NCI-H128 (cell line): ENCODE results near the gene ABHD12B.

Experiments used
- DNase-seq: peaks from one replicate; lab custom pipeline; 2025; ENCODE audit not compliant: unreplicated experiment; lab: John Stamatoyannopoulos, UW

The ABHD12B gene

DNA sequence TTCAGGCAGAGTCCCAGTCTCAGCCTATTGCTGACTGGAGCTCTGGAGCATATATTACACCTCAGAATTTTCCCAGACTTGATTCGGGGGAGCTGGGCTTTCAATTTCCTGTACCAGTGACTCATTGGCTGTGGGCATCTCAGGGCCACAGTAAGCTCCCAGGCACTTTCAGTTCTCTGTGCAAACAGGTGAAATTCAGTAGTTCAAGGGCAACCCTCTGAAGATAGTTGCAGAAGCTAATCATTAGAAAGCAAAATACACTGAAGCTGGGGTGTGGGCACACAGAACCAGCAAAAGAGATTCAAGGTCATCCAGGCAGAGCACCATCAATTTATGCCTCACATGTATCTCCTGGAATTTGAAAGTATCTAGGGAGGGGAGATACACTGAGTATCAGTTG is 32.8 kb upstream of the ABHD12B start:
- no peak for DNase-seq

DNA sequence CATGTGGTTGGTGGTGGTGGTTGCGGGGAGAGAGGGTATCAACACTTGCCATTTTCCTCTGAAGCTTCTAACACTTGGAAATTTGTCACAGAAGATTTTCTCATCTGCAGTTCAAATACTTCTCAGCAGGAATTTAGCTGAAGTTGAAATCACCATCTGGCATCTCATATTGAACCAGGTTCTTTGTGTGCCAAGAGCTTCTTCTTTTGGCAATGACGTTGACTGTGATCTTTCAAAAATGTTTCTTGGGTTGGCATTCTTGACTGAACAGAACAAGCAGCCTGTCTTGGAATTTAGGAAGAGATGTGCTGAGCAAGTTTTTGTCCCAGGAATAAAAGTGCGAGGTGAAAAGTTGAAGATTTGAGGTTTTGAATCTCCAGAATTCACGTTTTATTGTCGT is 32.2 kb upstream of the ABHD12B start:
- DNase-seq, result no peak

DNA sequence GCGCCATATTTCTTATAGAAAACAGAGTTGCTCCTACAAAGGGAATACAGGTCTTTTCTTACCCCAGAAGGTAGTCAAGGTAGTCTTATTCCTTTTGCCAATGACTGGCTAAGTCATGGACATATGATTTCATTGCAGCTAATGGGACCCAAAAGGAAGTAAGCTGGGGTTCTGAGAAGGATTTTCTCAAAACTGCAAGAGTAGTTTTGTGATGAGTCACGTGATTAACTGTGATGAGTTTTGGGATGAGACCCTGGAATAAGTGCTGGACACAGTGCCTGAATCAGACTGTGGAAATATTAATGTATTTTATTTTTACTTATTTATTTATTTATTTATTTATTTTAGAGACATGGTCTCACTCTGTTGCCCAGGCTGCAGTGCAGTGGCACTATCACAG is 27.5 kb upstream of the ABHD12B start:
- no peak for DNase-seq

DNA sequence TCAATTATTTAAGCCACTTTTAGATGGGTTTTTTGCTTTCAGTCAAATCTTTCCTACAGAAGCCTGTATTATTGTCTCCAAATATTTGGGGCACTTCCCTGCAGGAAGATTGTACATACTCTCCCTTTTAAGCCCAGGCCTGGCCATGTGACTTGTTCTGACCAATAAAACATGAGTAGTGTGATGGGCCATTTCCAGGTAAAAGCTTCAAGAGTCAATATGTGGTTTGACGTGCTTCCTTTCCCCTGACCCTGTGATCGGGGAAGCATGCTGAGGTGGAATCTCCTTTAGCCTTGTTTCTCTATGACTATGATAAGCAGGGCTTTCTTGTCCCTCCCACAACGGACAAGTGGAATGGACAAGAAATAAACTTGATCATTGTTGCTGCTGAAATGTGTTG is 26.7 kb upstream of the ABHD12B start:
- no peak for DNase-seq

DNA sequence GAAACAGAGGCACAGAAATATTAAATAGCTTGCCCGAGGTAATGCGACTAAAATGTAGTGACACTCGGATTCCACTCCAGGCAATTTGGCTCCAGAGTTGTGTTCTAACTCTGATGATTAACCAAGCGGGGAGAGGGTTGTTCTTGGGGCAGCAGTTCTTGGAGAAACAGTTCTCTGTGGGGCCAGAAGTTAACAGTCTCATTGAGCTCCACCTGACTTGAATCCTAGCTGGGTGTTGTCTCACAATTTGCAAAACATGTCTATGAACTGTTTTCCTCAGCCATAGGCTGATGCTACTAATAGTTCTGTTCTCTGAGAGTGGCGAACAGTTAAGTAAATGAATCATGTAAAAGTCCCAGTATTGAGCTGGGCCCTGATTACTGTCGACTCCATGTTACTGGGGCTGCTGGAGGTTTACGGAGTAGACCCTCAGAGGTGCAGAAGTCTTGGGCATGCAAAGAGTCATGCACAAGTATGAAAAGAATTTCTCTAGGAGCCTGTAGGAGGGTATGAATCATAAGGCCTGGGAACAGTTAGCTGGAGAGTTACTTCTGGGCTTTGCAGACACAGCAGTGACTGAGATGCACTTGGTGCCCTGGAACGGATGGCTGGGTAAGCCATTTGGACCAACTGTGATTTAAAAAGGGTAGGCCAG is 25.5 kb upstream of the ABHD12B start:
- DNase-seq, result no peak

DNA sequence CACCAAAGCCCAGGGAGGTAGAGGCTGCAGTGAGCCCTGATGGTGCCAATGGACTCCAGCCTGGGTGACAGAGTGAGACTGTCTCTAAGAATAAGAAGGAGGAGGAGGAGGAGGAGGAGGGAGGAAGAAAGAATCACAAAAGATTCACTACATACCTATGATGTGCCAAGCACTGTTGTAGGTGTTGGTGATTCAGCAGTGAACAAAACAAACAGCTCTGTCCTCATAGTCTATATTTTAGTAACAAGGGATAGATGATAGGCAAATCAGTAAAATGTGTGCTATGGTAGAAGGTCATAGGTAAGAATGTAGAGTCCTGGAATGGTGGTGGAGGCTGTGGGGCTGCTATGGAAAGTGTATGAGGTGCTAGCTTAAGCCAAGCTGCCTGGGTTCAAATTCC is 18.0 kb upstream of the ABHD12B start:
- DNase-seq, result no peak

DNA sequence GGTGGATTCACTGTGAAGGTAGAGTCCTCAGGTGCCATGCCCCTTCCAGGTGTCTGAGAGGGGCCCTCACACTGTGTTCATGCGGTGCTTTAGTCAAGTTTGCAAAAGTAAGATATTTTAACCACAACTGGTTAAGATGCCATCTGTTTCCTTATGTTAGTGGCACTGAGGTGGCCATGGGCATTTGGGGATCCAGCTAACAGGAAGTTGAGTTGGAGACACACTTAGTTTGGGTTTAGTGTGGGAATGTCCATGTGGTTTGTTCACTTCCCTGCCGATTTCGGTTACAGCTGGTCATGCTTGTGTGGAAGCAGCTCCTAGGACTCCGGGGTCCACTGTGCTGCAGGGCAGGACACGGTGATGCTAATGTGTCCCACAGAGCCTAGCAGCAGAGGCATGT is 17.3 kb upstream of the ABHD12B start:
- no peak for DNase-seq

DNA sequence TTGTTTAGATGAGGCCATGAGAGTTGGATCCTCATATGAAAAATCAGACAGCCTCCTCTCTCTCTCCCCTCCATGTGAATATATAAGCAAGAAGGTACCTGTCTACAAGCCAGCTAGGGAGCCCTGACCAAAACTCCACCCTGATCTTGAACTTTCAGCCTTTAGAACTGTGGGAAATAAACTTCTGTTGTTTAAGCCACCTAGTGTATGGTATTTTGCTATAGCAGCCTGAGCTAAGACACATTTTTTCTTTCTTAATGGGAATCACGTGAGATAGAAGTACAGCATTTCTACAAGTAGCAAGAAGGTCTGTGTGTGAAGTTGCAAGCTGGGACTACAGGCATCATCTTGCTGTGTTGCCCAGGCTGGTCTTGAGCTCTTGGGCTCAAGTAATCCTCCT is 16.3 kb upstream of the ABHD12B start:
- DNase-seq, result no peak

DNA sequence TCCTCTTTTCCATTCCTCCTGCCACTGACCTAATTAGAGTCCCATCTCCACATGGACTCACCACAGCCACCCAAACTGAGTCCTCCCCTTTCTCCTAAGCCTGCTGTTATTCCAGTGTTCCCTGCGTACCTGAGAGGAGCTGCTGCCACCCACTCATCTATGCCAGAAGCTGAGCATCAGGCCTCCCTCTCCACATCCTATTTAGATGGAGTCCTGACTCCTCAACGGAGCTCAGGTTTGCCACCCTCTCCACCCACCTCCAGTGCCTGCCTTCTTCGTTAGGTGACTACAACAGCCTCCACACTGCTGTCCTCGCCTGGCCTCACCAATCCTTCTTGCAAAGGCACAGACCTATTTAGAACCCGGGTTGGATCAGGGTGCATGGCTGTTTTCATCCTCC is 15.2 kb upstream of the ABHD12B start:
- DNase-seq, result no peak

DNA sequence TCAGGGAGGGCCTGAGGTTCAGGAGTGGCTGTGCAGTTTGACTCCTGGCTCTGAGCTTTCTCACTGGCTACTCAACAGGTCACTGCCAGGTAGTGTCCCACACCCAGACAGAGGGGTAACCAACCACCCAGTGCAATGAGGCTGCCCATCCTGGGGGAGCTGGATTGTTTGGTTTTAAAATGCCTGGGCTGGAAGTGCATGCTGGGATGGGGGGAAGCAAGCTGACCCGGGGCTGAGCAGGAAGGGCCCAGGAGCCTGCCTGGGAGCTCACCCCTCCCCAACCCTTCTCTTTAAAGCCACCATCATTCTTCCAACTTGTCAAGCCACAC is 12.6 kb upstream of the ABHD12B start:
- DNase-seq, result no peak

DNA sequence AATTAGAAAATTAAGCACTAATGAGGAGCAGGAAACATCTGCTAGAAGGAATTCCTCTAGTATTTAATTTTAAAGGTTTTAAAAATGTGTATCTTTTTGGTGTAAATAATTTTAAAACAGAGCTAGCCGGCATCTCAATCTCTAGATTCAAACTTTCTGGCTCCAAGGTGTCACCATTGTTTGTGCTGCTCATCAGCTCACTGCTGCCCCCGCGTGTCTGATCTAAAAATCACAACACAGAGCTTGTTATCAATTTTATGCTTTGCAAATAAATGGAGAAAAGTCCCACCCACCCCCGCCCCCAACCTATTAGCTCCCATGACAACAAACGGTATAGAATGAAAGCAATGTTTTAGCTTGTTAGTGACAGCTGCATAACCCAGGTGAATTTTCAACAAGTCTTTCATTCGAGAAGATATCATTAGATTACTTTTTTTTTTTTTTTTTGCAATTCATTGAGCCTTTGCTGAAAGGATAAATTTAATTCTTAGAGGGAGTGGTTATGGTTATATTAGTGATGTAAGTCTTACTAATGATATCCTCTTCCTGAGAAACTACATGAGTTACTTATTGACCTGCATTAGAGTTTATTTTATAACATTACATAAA is 11.3 kb upstream of the ABHD12B start:
- DNase-seq, result peak; percentile 78

DNA sequence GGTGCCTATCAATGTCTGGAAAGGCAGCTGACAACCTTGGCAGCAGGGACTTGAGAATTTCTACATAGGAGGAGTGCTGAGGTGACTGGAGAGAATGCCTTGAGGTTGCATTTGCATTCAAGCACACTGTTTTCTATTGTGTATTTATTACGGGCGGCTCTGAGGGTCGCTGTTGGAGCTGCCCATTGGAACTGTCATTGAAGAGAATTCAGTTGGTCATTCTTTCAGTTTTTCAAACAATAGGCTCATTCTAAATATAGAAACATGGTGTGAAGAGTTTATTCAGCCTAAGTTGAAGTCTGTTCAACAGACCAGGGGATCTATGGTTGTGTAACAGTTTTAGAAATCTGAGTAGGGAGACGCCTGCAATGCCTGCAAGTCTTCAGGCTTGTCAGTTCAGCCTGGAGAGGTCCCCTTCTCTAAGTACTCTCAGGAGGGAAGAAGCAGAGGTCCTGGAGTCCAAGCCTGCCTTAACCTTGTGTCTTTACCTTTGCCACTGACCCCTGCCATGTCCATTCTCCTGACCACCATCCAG is 9.8 kb upstream of the ABHD12B start:
- no peak for DNase-seq

DNA sequence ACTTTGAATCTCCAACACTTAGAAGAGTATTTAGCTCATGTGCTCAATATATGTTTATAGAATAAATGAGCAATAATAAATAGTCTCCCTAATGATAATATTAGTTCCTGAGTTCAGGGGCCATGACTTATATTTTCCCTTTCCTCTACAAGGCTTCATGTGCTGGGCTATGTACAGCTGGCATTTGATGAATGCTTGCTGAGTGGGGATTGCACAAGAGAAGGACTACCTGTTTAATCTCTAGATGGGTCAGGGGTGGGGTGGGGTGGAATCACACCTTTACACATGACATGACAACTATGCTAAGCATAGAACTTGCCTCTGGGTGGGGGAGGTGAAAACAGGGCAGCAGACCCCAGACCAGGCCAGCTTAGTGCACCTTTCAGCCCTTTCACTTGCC is 7.6 kb upstream of the ABHD12B start:
- no peak for DNase-seq

DNA sequence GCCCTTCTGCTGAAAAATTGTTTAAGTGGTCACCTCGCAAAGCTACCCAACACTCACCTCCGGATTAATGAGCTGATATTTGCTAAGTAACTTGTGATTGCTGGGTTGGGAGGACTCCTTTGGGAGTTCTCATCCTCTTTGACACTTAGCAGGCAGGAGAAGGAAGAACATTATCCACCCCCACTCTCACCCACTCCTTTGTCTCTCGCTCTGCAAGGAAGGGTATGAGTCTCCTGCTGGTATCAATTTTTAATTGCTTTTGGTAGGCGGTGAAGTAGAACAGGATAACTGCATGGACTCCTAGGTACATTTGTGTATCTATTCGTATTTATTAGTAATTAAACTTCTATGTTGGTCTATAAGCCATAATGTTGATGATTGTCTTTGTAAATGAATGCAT is 6.9 kb upstream of the ABHD12B start:
- DNase-seq, result no peak

DNA sequence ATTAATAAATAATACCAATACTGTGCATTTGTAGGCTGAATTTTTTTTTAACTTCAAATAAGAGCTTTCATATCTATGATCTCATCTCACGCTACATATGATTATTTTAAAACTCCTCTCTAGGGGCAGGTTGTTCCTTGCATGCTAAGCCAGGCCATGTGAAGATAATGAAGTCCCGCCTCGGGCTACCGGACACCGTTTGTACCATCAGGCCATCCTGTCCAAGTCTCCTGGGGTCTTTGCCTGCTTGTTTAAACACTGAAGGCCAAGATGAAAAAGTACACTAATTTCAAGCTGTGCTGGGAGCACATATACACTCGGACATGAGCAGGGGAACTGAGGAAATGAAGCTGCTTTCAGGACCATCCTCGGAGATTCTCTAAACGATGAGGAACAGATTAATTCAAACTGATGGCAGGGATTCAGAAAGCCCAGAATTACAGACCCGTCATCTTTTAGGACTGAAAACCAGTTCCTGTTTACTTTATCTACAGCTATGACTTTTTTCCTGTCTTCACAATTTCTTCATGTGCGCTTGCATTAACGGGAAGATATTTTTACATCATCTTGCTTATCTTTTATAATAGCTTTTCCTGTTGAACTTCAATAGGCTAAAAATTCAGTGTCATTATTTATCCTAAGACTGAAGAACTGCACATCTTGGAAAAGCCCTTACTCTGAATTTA is 6.3 kb upstream of the ABHD12B start:
- DNase-seq, result no peak

DNA sequence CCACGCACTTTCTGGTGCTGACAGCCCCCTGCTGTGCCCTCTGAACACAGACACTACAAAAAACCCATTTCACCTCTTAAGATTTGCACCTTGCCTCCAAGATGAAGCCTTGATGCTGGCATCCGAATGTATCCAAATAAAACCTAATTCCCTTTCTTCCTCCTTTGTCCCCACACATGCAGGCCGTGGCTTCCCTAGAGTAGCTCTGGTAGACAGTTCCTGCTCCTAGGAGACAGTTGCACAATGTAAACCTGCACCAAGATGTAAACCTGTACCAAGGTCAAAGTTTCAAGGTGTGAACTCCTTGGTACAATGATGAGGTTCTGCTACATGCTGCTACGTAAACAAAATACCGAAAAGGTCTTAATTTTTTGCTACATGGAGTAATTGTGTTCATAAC is 625 bp upstream of the ABHD12B start:
- no peak for DNase-seq

DNA sequence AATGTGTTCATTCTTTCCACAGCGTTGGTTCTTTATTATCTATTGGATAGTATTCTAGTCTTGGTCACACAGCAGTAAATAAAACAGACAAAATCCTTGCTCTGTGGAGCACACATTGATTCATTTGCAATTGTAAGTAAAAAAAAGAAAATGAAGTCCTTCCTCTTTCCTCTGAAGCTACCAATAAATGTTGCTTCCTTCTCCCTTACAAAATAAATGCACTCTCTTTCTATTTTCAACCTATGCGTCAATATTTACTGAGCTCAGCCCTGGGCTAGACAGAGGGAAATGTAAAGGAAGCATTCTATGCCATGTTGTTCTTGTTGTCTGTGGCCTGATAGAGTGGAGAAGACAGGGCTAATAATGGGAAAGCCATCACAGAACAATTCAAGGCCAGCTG is 2.9 kb downstream of the ABHD12B start:
- no peak for DNase-seq

DNA sequence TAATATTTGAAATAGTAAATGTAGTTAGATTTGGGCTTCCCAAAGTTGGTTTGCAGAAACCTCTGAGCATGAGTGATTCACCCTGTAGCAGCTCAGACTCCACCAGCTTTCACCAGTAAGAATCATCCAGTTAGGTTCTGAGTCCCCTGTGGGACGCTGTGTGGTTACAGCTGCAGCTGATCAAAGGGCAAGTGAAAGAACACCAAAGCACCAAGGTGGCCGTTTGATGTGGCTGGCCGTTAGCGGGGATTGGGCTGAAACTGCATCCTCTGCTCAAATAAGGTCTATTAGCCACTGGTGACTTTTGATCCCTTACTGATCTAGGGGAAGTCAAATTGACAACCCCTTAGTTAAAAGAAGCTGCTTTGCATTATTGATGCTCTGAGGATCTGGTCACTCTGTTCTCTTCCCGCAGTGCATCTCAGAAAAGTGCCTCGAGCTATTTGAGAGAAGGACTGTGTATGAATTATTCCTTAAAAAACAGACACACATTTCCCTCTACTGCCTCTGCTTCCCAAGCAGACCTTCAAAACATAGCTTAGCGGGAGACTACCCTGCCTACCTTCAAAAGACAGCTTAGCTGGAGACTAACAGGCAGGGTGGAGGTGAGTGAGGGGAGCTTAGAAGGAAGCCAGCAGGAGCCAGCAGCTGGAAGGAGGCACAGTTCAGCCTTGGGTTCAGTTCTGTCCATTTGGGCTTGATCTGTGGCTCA is 3.7 kb downstream of the ABHD12B start:
- DNase-seq, result no peak

DNA sequence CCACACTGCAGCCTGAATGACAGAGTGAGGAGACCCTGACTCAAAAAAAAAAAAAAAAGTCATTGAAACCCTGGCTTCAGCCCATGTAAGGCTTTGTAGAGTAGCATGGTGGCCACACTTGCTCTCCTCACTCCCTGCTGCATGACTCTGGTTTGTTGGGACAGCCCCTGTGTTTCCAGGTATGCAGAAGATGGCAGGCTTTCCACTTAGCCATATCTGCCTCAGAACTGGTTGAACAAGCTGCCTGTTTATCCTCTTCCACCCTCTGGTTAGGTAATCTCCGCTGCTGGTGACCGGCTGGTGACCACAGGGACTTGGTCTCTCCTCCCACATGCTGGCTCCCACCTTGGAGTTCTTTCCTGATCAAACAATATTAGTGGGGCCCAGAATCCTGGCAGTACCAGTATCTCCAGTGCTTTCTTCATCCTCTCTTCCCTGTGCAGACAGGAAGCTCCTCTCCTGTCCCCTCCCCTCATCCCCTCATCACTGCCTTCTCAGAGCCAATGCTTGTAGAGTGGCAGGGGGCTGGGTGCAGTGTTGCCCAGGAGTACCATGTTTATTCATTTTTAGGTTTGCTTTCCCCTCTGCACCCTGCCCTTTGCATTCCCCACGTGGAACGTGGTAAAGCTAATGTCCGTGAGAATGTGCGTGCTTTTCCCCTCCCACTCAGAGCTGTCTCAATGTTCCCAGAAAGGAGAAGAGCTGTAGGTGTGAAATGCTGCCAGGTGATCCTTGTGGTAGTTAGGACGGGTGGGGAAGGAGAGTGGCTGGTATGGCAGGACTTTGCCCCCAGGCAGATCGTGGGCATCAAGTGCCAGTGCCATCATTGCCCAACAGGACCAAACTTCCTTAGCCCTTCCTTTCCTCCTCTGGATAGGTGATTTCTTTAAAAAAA is 11.3 kb downstream of the ABHD12B start:
- DNase-seq, result no peak

DNA sequence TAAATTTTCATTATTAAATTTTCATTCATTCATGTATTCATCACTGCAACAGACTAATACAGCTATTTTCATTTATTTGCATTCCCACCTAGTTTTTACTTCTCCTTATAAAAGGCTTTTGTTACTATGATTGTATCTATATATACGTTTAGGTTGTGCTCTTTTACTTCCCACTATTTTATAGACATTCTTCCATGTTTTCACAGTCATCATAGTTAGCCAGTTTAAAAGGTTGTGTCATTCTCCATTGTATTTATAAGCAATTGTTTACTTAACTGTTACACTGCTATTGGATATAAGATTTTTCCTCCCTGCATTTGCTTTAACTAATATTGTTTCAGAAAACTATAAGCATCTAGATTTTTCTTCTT is 12.0 kb downstream of the ABHD12B start:
- no peak for DNase-seq

DNA sequence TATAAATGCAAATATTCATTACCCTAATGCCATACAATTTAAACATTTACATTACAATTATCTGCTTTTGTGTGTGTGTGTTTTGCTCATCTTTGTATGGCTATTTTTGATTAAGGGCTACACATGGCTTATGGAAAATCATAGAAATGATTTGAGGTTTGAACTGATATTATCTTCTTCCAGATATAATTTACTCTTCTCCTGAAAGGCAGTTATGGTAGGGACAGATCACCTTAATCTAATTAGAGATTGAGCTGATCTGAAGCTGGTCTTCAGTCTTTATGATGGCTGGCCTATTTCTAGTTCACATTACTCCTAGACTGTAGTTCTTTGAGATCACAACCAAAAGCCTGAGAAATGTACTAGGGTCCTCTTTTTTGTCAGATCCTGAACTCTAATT is 15.6 kb downstream of the ABHD12B start:
- DNase-seq, result no peak
